HPDE6-E6E7 (cell line): Measurements from ENCODE around the gene TMEM179.

Experiments
- DNase-seq: peaks from one replicate; pipeline ENCODE4 v3.0.0; 2011; ENCODE audit warnings: missing footprints; ENCODE audit errors: extremely low spot score

TMEM179 gene

GRCh38 chr14:104556256-104557021 is 48.1 kb downstream of the TMEM179 start:
- DNase-seq = no peak

GRCh38 chr14:104555430-104556255 is 48.9 kb downstream of the TMEM179 start:
- no peak for DNase-seq

- DNase-seq = no peak
These were observed 49.8 kb downstream of the TMEM179 start for GRCh38 chr14:104554608-104555429.

- DNase-seq = no peak
These were observed 50.4 kb downstream of the TMEM179 start for GRCh38 chr14:104554088-104554607.

GRCh38 chr14:104553166-104554087 is 51.1 kb downstream of the TMEM179 start:
- DNase-seq = no peak

GRCh38 chr14:104552738-104553125 is 51.8 kb downstream of the TMEM179 start:
- DNase-seq = no peak

- no peak for DNase-seq
These were observed 52.5 kb downstream of the TMEM179 start for GRCh38 chr14:104551851-104552737.

- no peak for DNase-seq
These were observed 53.5 kb downstream of the TMEM179 start for GRCh38 chr14:104550861-104551728.

GRCh38 chr14:104550340-104550860 is 54.2 kb downstream of the TMEM179 start:
- DNase-seq = no peak

- DNase-seq = no peak
These were observed 54.8 kb downstream of the TMEM179 start for GRCh38 chr14:104549536-104550339.

GRCh38 chr14:104548802-104549535 is 55.6 kb downstream of the TMEM179 start:
- no peak for DNase-seq

- no peak for DNase-seq
These were observed 56.4 kb downstream of the TMEM179 start for GRCh38 chr14:104547998-104548700.

- no peak for DNase-seq
These were observed 57.1 kb downstream of the TMEM179 start for GRCh38 chr14:104547310-104547997.

GRCh38 chr14:104546591-104547309 is 57.8 kb downstream of the TMEM179 start:
- no peak for DNase-seq

- DNase-seq = no peak
These were observed 58.5 kb downstream of the TMEM179 start for GRCh38 chr14:104545942-104546501.
